HG03571 (cell line): ENCODE data around the gene ZNF221.
"Not testable (repeated sequence)": the region's sequence is repeated elsewhere in the genome, so short reads cannot be mapped to it uniquely, and the experiment has no call there.

Experiments used
- ATAC-seq: cut with Tn5 transposase; IDR thresholded peaks from one replicate; pipeline ENCODE4 v1.9.1; 2021; ENCODE audit not compliant: unreplicated experiment

The ZNF221 gene

DNA sequence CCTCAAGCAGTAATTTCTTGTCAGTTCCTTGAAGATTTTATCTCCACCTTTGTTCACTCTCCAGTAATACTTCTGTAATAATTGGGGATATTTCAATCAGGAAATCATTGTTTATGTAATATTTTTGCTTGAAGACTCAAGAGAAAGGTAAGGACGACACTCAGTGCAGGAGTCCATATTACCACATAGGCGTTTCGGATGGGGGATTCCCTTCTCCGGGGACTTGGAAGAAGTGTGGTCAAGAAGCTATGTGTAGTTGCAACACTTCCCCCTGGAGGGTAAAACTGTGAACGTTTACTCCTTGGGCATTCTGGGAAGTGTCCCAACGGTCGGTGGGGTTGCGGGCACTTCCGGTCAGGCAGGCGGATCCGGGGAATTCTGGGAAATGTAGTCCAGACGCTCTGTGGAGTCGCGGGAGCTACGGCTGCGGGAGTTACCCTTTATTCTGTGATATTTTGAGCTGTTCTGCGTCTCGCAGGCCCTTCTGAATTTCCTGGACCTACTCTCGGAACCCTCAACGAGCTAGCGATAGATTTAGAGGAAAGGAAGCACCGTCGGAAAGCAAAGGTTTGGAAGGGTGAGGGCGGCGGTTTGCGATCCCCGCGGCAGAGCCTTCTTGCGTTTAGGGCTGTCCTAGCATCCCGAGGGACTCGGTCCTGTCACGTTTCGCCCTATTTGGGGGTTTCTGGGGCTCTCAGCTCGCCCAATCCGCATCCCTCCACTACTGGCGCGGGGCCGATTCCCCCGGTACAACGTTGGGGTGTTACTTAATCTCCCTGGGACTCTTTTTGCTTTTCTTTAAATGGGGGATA is at the start of gene ZNF221:
Gene ZNF221 (plus strand): TSS at position 395 of the 812 bp plus-strand sequence. CDS start 11,499 bp downstream, outside the sequence.
- peak; percentile 84 for ATAC-seq

DNA sequence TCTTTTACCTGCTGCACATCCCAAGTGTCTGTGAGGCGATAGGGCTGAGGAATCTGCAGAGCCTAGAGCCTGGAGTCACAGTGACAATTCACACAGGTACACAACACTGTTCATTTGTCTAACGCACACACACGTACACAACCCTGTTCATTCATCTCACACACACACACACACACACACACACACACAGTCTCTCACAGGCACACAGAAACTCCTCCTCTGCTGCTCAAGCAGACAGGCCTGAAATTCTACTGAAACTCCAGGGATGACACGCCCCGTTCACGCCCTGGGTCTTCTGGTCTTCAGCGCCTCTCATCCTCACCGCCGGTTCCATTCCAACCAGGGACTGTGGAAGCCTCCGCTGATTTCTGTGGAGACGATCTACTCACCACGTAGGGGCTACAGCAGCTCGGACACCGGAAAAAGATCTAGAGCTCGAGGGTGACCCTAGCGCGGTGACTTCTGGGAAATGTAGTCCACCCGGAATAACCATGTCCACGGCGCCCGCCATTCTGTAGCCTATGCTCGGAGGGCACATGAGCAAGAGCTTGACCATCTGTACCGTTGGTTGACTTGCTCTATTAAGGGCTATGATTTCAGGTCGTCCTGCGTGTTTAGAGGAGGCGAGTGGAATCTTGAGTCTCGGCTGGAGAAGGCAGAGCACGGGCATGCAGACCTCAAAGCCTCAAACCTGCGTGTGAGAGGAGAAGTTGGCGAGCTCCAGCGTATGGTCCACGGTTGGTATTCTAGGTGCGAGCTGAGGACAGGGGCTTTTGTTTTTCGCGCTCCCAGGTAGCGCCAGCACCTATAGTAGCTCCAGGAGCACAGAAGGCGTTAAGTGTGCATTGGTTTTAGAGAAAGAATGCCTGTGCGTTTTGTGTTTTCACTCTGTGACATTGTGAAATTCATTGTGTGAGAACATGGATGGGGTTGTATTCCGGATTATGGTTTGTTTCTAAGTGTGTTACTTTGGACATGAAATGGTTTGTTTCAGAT is 49.3 kb upstream of the ZNF221 start:
- ATAC-seq, result no peak

DNA sequence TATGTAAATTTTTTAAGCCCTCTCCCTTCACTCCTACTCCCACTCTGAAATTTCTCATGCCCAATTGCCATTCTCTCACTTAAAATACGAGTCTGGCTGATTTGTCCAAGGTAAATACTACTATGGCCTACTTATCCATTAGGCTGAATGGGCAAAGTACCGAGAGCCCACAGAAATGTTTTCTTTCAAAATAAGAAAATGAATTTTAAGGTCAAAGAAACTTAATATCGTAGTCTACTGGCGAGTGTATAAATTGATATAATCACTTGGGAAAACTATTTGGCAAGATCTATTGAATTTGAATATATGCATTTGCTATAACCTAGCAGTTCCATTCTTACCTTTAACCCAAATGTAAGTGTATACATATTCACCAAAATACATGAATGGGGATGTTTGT is 48.6 kb upstream of the ZNF221 start:
- ATAC-seq, result no peak

DNA sequence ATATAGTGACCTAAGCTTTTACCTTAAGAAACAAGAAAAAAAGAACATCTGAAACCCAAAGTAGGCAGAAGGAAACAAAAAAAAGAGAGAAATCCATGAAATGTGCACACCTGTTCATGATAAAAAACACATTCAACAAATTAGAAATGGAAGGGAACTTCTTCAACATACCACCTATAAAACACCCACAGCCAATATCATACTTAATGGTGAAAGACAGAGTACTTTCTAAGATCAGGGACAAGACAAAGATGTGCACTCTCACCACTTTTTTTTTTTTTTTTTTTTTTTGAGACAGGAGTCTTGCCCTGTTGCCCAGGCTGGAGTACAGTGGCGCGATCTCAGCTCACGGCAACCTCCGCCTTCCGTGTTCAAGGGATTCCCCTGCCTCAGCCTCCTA is 45.1 kb upstream of the ZNF221 start:
- ATAC-seq, result no peak

DNA sequence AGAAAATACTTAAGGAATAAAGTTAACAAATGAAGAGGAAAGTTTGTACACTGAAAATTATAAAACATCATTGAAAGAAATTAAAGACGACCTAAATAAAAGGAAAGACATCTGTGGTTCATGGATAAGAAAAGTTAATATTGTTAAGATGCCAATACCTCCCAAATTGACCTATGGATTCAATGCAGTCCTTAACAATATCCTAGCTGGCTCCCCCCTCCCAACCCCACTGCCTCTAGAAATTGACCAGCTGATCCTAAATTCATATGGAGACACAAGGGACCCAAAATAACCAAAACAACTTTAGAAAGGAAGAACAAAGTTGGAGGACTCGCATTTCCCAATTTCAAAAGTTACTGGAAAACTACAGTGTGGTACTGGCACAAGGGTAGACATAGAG is 44.3 kb upstream of the ZNF221 start:
- no peak for ATAC-seq

DNA sequence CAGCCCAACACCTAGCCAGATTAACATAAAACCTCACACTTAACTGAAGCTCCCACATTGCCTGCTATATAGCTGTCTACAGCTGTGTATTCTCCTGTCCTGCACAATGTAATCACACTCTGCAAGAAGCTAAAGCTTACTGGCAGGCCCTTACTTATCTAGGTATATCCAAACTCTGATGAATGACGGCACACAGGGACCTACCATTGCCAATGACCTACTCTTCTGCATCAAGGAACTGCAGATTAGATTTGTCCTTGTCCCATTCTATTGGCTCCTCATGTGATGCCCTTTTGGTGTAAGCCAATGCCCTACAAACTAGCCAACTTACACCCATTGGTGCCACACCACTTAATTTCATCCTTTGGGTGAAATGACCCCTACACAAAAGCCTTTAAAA is 42.4 kb upstream of the ZNF221 start:
- ATAC-seq, result no peak

DNA sequence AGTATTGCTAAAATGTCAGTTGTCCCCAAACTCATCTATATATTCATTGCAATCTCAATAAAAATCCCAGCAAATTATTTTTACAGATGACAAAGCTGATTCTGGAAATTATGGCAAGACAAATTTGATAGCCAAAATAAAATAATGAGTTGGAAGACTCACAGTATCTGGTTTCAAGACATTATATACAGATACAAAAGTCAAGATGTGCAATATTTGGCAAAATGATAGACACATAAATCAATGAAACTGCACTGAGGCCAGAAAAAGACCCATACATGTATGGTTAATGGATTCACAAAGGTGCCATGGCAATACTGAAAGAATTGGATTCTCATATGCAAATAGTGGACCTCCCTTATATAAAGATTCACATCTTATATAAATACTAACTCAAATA is 40.1 kb upstream of the ZNF221 start:
- ATAC-seq, result no peak

DNA sequence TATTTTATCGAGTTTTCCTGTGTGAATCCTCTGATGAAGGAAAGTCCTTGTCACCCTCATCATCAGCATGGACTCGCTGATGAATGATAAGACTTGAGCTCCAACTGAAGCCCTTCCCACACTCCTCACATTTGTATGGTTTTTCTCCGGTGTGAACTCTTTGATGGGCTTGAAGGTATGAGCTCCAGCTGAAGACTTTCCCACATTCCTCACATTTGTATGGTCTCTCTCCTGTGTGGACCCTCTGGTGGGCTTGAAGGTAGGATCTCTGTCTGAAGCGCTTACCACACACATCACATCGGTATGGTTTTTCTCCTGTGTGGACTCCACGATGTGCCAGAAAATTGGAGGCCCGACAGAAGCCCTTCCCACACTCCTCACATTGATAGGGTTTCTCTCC is 37.6 kb upstream of the ZNF221 start:
- ATAC-seq, result no peak

DNA sequence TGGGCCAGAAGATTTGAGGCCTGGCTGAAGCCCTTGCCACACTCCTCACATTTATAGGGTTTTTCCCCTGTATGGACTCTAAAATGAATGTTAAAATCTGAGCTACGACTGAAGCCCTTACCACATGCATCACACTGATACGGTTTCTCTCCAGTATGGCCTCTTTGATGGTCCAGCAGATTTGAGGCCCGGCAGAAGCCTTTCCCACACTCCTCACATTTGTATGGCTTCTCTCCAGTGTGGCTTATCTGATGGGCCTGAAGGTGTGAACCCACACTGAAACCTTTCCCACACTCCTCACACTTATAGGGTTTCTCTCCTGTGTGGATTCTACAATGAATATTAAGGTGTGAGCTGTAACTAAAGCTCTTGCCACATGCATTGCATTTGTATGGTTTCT is 37.0 kb upstream of the ZNF221 start:
- ATAC-seq, result no peak

DNA sequence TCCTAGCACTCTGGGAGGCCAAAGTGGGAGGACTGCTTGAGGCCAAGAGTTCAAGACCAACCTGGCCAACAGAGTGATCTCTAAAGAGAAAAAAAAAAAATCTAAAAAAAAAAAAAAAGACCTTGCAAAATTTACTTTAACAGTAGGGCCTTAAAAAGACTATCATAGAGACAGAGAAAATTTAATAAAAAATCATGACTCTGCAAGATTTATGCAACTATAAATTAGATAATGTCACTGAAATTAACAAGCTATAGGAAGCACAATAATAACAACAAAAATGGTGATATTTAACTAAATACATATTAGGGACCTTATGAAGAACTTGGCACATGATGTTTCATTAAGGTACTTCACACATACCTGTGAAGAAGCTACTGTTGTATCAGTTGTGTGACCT is 27.2 kb upstream of the ZNF221 start:
- ATAC-seq, result no peak

DNA sequence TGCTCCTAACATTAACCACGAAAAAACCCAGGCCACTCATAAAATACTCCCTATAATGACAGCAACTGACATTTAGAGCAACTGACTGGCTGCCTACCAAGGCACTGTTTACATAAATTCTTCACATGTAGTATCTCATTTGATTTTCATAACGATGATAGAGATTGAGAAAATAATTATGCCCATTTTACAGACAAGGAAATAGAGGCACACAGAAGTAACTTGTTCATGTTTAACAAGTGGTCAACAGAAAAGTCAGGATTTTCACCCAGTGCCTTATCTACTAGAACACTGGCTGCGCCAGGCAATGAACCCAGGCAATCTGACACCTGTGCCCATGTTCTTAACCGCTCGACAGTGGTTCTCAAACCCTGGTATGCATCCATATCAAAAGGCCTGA is 22.2 kb upstream of the ZNF221 start:
- ATAC-seq, result no peak

DNA sequence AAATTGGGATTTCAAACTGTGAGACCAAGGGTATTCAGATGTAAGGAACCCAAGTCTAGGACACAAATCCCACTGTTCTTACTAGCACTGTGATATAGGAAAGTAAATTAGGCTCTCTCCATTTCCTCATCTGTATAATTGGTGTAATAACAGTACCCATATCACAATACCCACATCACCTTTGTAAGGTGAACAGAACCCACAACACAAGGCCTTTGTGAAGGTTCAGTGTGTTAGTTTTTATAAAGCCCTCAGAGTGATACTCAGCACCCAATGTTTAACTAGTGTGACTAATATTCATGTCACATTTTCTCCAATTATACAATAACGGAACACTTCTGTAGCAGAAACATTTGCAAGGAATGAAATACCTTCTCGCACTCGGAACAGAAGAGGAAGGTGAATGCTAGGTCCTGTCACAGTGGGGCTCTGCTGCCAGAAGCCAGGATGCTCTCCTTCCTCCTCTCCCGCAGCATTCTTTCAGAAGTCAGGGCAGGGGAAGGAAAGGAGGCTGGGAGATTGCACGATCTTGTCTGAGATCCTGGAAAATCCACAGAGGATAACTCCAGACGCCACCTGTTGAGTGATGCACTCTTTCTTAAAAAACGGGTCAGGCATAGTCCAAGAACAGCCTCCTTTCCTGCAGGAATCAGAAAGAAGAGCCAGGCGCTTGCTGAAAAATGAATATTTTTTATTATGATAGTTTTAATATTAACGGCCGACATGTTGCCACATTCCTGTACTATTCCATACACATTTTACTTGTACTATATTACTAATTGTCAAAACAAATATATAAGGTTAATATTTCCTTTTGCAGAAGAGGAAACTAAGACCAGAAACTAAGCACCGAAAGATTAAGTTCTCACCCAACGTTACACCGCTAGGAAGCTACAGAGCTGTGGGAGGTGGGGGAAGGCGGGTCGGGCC is 16.7 kb upstream of the ZNF221 start:
- ATAC-seq, result no peak

DNA sequence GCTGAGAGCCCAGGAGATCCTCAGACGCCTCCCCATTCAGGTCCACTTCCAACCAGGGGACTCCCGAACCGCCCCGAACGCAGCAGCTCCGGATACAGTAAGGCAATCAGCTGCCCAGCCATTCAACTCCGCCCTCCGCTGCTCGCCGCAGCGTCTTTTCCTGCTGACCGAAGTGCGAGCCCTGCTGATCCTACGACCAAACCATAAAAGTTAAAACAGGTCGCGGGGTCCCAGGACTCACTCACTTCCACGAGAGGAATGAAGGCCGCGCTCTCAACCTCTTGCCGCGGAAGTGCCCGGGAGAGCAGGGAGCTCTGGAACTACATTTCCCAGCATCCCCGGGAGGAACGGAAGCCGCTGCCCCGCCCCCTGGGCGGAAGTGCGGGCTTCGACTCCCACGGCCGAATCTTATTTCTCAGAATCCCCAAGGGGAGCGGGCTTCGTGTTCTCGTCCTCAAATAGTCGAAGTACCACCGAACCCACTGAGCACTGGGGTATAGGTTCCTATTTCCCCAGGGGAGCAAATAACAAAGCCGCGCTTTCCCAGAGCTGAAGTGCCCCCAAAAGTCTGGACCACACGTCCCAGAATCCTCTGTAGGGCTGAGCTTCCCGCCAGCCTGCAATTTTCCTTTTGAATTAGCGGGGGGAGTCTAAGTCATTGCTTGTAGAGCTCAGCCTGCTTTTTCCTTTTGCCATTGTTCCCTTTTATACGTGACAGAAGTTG is 15.9 kb upstream of the ZNF221 start, which contains the start of gene ZNF45:
Gene ZNF45 (minus strand): TSS at position 298 of the 724 bp plus-strand sequence. CDS start 13,097 bp downstream, outside the sequence.
- peak; percentile 93 for ATAC-seq

DNA sequence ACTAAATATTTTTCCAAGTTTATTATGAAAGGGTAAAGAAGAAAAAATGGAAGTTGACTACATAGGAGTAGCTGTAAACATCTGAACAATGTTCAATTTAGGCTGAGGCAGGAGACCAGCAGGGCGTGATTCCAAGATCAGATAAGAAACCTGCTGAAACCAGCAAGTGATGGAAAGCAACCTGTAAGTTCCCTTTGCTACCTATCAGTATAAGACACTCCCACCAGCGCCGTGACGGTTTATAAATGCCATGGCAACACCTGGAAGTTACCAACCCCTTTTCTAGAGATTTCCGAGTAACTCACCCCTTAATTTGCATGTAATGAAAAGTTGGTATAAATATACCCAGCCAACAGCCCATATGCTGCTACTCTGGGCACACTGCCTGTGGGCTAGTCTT is 14.8 kb upstream of the ZNF221 start:
- no peak for ATAC-seq

DNA sequence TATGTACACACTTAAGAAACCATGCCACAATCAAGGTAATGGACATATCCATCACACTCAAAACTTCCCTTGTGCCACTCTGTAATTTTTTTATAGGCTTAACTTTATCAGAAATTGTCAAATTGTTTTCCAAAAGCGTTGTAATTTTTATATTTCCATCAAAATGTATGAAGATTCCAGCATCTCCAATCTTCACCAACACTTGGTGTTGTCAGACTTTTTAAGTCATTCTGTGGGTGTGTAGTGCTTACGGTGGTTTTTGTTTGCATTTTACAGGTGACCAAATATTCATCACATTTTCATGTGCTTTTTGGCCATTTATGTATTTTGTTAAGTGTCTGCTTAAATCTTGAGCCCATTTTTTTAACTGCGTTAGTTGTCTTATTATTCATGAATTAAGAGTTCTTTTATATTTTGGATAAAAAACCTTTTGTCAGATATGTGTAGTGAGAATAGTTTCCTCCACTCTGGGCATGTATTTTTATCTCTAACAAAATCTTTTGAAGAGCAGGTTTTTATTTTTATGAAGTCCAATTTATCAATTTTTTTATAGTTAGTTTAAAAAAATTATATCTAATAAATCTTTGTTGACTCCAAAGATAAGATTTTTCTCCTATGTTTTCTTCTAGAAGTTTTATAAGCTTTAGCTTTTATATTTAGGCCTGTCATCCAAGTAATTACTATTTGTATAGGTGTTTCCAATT is 11.3 kb upstream of the ZNF221 start:
- ATAC-seq, result no peak

DNA sequence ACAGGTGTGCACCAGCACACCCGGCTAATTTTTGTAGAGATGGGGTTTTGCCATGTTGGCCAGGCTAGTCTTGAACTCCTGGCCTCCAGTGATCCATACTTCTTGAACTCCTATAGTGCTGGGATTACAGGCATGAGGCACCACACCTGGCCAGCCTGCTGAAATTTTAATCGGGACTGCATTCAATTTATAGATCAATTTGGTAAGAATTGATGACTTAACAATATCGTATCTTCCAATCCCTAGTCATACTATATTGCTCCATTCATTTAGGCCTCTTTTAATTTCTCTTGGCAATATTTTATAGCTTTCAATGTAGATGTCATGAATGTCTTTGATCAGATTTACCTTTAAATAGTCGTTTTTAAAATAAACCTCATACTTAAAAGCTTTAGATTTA is 10.3 kb upstream of the ZNF221 start:
- ATAC-seq, result no peak

DNA sequence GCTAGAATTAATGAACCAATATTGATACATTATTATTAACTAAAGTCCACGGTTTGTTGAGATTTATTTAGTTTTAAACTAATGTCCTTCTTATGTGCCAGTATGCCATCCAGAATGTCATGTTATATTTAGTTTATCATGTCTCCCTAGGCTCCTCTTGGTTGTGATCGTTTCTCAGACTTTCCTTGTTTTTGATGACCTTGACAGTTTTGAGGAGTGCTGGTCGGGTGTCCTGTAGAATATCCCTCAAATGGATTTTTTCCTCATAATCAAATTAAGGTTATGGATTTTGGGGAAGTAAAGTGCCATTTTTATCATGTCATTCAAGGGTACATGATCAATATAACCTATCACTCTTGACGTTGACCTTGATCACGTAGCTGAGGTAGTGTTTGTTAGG is 9.8 kb upstream of the ZNF221 start:
- no peak for ATAC-seq

DNA sequence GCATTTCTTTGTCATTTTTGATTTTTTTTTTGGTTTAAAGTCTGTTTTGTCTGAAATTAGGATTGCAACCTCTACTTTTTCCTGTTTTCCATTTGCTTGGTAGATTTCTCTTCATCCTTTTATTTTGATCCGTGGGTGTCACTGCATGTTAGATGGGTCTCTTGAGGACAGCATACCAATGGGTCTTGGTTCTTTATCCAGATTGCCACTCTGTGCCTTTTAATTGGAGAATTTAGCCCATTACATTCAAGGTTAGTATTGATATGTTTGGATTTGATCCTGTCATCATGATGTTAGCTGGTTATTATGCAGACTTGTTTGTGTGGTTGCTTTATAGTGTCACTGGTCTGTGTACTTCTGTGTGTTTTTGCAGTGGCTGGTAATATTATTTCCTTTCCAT is 3.6 kb upstream of the ZNF221 start:
- ATAC-seq, result not testable (repeated sequence)

DNA sequence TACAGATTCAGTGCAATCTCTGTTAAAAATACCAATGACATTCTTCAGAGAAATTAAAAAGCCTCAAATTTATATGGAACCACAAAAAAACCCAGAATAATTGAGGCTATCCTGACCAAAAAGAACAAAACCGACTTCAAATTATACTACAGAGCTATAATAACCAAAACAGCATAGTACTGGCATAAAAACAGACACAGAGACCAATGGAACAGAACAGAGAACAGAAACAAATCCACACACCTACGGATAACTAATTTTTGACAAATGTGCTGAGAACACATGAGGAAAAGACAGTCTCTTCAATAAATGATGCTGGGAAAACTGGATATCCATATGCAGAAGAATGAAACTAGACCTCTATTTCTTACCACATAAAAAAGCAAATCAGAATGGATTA is 1.2 kb upstream of the ZNF221 start:
- ATAC-seq, result not testable (repeated sequence)
